ENCODE measurements around the gene CBX7. TPM values are rescaled to one million over a fixed set of nuclear protein-coding genes. Genes with fewer than 3 reads are reported as not detected.
A peak's percentile ranks its signal among the peaks of the same experiment; 100 is the strongest.

CBX7 gene
- total RNA-seq, 4 donors from 2014 or later = 16.0 to 128 (median 102) TPM

- H3K27me3 ChIP-seq = no peaks in the 10 kb centered on the region
- intact Hi-C loops (cut with DNase I; ENCODE audit: low total_unique reads) = loop anchor here (10.0 kb wide), 1 partner anchor 338 kb away; no protein-coding TSS in a partner anchor
- peak in 1 of 2 donors; percentile 36 for DNase-seq
- TF ChIP-seq CTCF (IDR thresholded peaks at IDR 0.05) (no peak), POLR2A (IDR thresholded peaks at IDR 0.05) (no peak)
- no peak overlapping the region for H3K4me3 ChIP-seq
- H3K27ac ChIP-seq = peak overlapping the region; percentile 81 to 88
- H3K36me3 ChIP-seq = no peaks in the 10 kb centered on the region
- H3K4me1 ChIP-seq = peaks cover 0 to 44% of the 10 kb centered on the region in 2 donors
- H3K9me3 ChIP-seq = no peaks in the 10 kb centered on the region
Measured at GRCh38 chr22:39176714-39177455, 24.4 kb upstream of the CBX7 start.

- Histone ChIP-seq H3K27ac (peak overlapping the region; percentile 81 to 88), H3K4me1 (peaks cover 0 to 44% of the 10 kb centered on the region in 2 donors), H3K9me3 (no peaks in the 10 kb centered on the region), H3K27me3 (no peaks in the 10 kb centered on the region), H3K4me3 (no peak overlapping the region), H3K36me3 (no peaks in the 10 kb centered on the region)
- TF ChIP-seq POLR2A (IDR thresholded peaks at IDR 0.05) (no peak), CTCF (IDR thresholded peaks at IDR 0.05) (no peak)
- DNase-seq = peak; percentile 72 to 78
- intact Hi-C loops (cut with DNase I; ENCODE audit: low total_unique reads) = loop anchor here (10.0 kb wide), 1 partner anchor 339 kb away; no protein-coding TSS in a partner anchor
Measured at GRCh38 chr22:39176143-39176713, 23.7 kb upstream of the CBX7 start.

- DNase-seq = peak in 1 of 2 donors; percentile 25
- no peak overlapping the region for H3K4me3 ChIP-seq
- no peaks in the 10 kb centered on the region for H3K9me3 ChIP-seq
- peaks cover 0 to 48% of the 10 kb centered on the region in 2 donors for H3K4me1 ChIP-seq
- no peaks in the 10 kb centered on the region for H3K27me3 ChIP-seq
- TF ChIP-seq POLR2A (IDR thresholded peaks at IDR 0.05) (no peak), CTCF (IDR thresholded peaks at IDR 0.05) (no peak)
- intact Hi-C loops (cut with DNase I; ENCODE audit: low total_unique reads) = loop anchor here (10.0 kb wide), 1 partner anchor 339 kb away; no protein-coding TSS in a partner anchor
- H3K27ac ChIP-seq = peak overlapping the region; percentile 81 to 88
- H3K36me3 ChIP-seq = no peaks in the 10 kb centered on the region
Measured at GRCh38 chr22:39175353-39176142, 23.1 kb upstream of the CBX7 start.

- Histone ChIP-seq H3K27me3 (no peaks in the 10 kb centered on the region), H3K27ac (peak overlapping the region; percentile 81 to 88), H3K9me3 (no peaks in the 10 kb centered on the region), H3K4me3 (no peak overlapping the region), H3K36me3 (no peaks in the 10 kb centered on the region), H3K4me1 (peaks cover 0 to 48% of the 10 kb centered on the region in 2 donors)
- intact Hi-C loops (cut with DNase I; ENCODE audit: low total_unique reads) = loop anchor here (10.0 kb wide), 1 partner anchor 340 kb away; no protein-coding TSS in a partner anchor
- TF ChIP-seq CTCF (IDR thresholded peaks at IDR 0.05) (no peak), POLR2A (IDR thresholded peaks at IDR 0.05) (peak in 1 of 2 donors; percentile 16)
- peak; percentile 75 to 87 for DNase-seq
Measured at GRCh38 chr22:39174498-39175352, 22.2 kb upstream of the CBX7 start.
